ENCODE measurements around the gene NUF2. TPM values are rescaled to one million over a fixed set of nuclear protein-coding genes. Genes with fewer than 3 reads are reported as not detected.

Gene NUF2
- polyA plus RNA-seq, 2 of the 4 experiments (the other 2 are of a cell fraction) = 28.5 to 38.5 TPM

- H3K4me3 ChIP-seq = no peak overlapping the region
- no peak for DNase-seq (ENCODE audit: low read depth in 1 of 2, low spot score in 1 of 2)
- H3K27ac ChIP-seq = no peak overlapping the region
- FAIRE-seq = no peak
- no peak overlapping the region for H3K4me2 ChIP-seq
- no peak for TF ChIP-seq NPAS2 (CRISPR knock-in tag; IDR thresholded peaks at IDR 0.05; ENCODE audit: borderline replicate concordance)
- no peak for TF ChIP-seq HMGXB4 (CRISPR knock-in tag; IDR thresholded peaks at IDR 0.05; ENCODE audit: borderline replicate concordance)
- TF ChIP-seq CBX8 (IDR thresholded peaks at IDR 0.05) = no peak
- TF ChIP-seq E2F6 (IDR thresholded peaks at IDR 0.05; ENCODE audit: borderline replicate concordance, low read depth) = no peak
- no peak for TF ChIP-seq ZFP36 (IDR thresholded peaks at IDR 0.05; ENCODE audit: borderline replicate concordance, partially characterized antibody)
- no peak for TF ChIP-seq ELK1 (IDR thresholded peaks at IDR 0.05; ENCODE audit: low read depth, low read length)
- no peak for TF ChIP-seq HOXA7 (CRISPR knock-in tag; IDR thresholded peaks at IDR 0.05)
- TF ChIP-seq MYC (IDR thresholded peaks at IDR 0.05; ENCODE audit: borderline replicate concordance, low read length) = no peak
- TF ChIP-seq POLR2A (IDR thresholded peaks at IDR 0.05; ENCODE audit: low read length) = no peak
- TF ChIP-seq SREBF2 (IDR thresholded peaks at IDR 0.05) = no peak
- no peak for TF ChIP-seq FOSL2 (IDR thresholded peaks at IDR 0.05)
- no peak for TF ChIP-seq FOSL2 (CRISPR knock-in tag; IDR thresholded peaks at IDR 0.05)
- no peak for TF ChIP-seq CHD2 (IDR thresholded peaks at IDR 0.05; ENCODE audit: low read length, partially characterized antibody)
- no peak for TF ChIP-seq PBX3 (IDR thresholded peaks at IDR 0.05)
- no peak for TF ChIP-seq RAD21 (conservative IDR thresholded peaks at IDR 0.05 in 1 of 2, IDR thresholded peaks at IDR 0.05 in 1 of 2)
- TF ChIP-seq HOXB5 (CRISPR knock-in tag; IDR thresholded peaks at IDR 0.05) = no peak
- WGBS (ENCODE audit: missing lambda C conversion rate) = 50% methylated on average over 4 of the region's 4 CpGs
- ChIA-PET CTCF (no interaction called here), POLR2A (no interaction called here)
- H3K4me1 ChIP-seq = no peaks in the 10 kb centered on the region
- ATAC-seq = no peak
- no peaks in the 10 kb centered on the region for H3K9me3 ChIP-seq
Measured at GRCh38 chr1:163379801-163380200, 58.0 kb downstream of the NUF2 start.

- 2% methylated on average over 2 of the region's 2 CpGs for WGBS (ENCODE audit: missing lambda C conversion rate)
- Histone ChIP-seq H3K9me3 (no peaks in the 10 kb centered on the region), H3K4me1 (no peaks in the 10 kb centered on the region), H3K27ac (no peak overlapping the region), H3K4me3 (no peak overlapping the region), H3K4me2 (no peak overlapping the region)
- CTCF ChIA-PET = interaction anchor here (0.6 to 1.3 kb wide), 3 partner anchors 23 to 1692 kb away, joined by 3 to 5 read pairs (median 3); no protein-coding TSS in a partner anchor
- POLR2A ChIA-PET = no interaction called here
- no peak for ATAC-seq
- FAIRE-seq = no peak
- DNase-seq (ENCODE audit: low read depth in 1 of 2, low spot score in 1 of 2) = no peak
- TF ChIP-seq HDAC2 (IDR thresholded peaks at IDR 0.05) = no peak
- TF ChIP-seq ESRRA (IDR thresholded peaks at IDR 0.05; ENCODE audit: borderline replicate concordance, low read length) = no peak
- no peak for TF ChIP-seq NPAS2 (CRISPR knock-in tag; IDR thresholded peaks at IDR 0.05; ENCODE audit: borderline replicate concordance)
- no peak for TF ChIP-seq EHF (CRISPR knock-in tag; IDR thresholded peaks at IDR 0.05)
- TF ChIP-seq MAFK (IDR thresholded peaks at IDR 0.05; ENCODE audit: partially characterized antibody) = no peak
- no peak for TF ChIP-seq POLR2A (IDR thresholded peaks at IDR 0.05; ENCODE audit: low read length)
- TF ChIP-seq HOXA7 (CRISPR knock-in tag; IDR thresholded peaks at IDR 0.05) = no peak
- no peak for TF ChIP-seq EHMT2 (IDR thresholded peaks at IDR 0.05; ENCODE audit: low read depth)
- no peak for TF ChIP-seq JUN (IDR thresholded peaks at IDR 0.05)
- TF ChIP-seq RFX5 (IDR thresholded peaks at IDR 0.05) = no peak
- TF ChIP-seq ZFP36 (IDR thresholded peaks at IDR 0.05; ENCODE audit: borderline replicate concordance, partially characterized antibody) = no peak
- no peak for TF ChIP-seq TFCP2L1 (CRISPR knock-in tag; IDR thresholded peaks at IDR 0.05)
- no peak for TF ChIP-seq RNF2 (IDR thresholded peaks at IDR 0.05; ENCODE audit: borderline replicate concordance, low read depth)
- TF ChIP-seq FOSB (CRISPR knock-in tag; IDR thresholded peaks at IDR 0.05) = no peak
- TF ChIP-seq USF2 (IDR thresholded peaks at IDR 0.05) = no peak
Measured at GRCh38 chr1:163381487-163382184, 59.9 kb downstream of the NUF2 start.
